GM21825 (cell line): ENCODE results near the gene HIVEP2.

Source experiments
- ATAC-seq: cut with Tn5 transposase; IDR thresholded peaks from one replicate; pipeline ENCODE4 v1.9.1; 2021; ENCODE audit warnings: mild to moderate bottlenecking, moderate library complexity; ENCODE audit not compliant: unreplicated experiment

Gene HIVEP2

GRCh38 chr6:142896732-142897131 is 48.2 kb downstream of the HIVEP2 start:
- no peak for ATAC-seq

- no peak for ATAC-seq
Observed at GRCh38 chr6:142893088-142893487, 51.9 kb downstream of the HIVEP2 start.

GRCh38 chr6:142892254-142893021 is 52.5 kb downstream of the HIVEP2 start:
- no peak for ATAC-seq

- no peak for ATAC-seq
Observed at GRCh38 chr6:142891454-142891853, 53.5 kb downstream of the HIVEP2 start.

- no peak for ATAC-seq
Observed at GRCh38 chr6:142888456-142888855, 56.5 kb downstream of the HIVEP2 start.

- ATAC-seq = no peak
Observed at GRCh38 chr6:142887517-142887916, 57.5 kb downstream of the HIVEP2 start.

- ATAC-seq = peak; percentile 73
Observed at GRCh38 chr6:142886431-142887170, 58.4 kb downstream of the HIVEP2 start.

GRCh38 chr6:142885182-142885867 is 59.7 kb downstream of the HIVEP2 start:
- ATAC-seq = peak; percentile 71

- ATAC-seq = no peak
Observed at GRCh38 chr6:142884214-142885035, 60.6 kb downstream of the HIVEP2 start.

GRCh38 chr6:142883011-142883410 is 62.0 kb downstream of the HIVEP2 start:
- ATAC-seq = no peak

- no peak for ATAC-seq
Observed at GRCh38 chr6:142881761-142882160, 63.2 kb downstream of the HIVEP2 start.

GRCh38 chr6:142881290-142881689 is 63.7 kb downstream of the HIVEP2 start:
- ATAC-seq = no peak

- no peak for ATAC-seq
Observed at GRCh38 chr6:142880201-142880600, 64.8 kb downstream of the HIVEP2 start.

- no peak for ATAC-seq
Observed at GRCh38 chr6:142879527-142879926, 65.4 kb downstream of the HIVEP2 start.

GRCh38 chr6:142879076-142879475 is 65.9 kb downstream of the HIVEP2 start:
- no peak for ATAC-seq

GRCh38 chr6:142878407-142878806 is 66.6 kb downstream of the HIVEP2 start:
- no peak for ATAC-seq

GRCh38 chr6:142874676-142875075 is 70.3 kb downstream of the HIVEP2 start:
- no peak for ATAC-seq

GRCh38 chr6:142872376-142872775 is 72.6 kb downstream of the HIVEP2 start:
- ATAC-seq = no peak

- peak; percentile 92 for ATAC-seq
Observed at GRCh38 chr6:142871910-142872331, 73.1 kb downstream of the HIVEP2 start.

GRCh38 chr6:142870787-142871415 is 74.1 kb downstream of the HIVEP2 start:
- ATAC-seq = no peak
